K562 (cell line): ENCODE results near the gene OPRL1. TPM values are rescaled to one million over a fixed set of nuclear protein-coding genes. Genes with fewer than 3 reads are reported as not detected.
A peak's percentile ranks its signal among the peaks of the same experiment; 100 is the strongest.

ENCODE experiments used
- ATAC-seq: fragments of 200-7000 bp; cut with Tn5 transposase; 3 replicates; pipeline ENCODE4 v1.9.1; 2020; ENCODE audit warnings: moderate library complexity
- BruUV-seq: library from RNA; stranded (reverse); fragments of 400-500 nt; replicated peaks from 2 replicates; lab custom pipeline; 2021; lab: Mats Ljungman, UMichigan
- CTCF ChIA-PET: fragments of 300-600 bp; formaldehyde crosslinking; extraction: SDS; loops from one replicate; lab custom pipeline; 2021; ENCODE audit warnings: low intra/inter-chr PET ratio; lab: Yijun Ruan, JAX
- POLR2A ChIA-PET: fragments of 300-600, 350-650 bp; sonication (Branson Sonifier 250); formaldehyde crosslinking; extraction: SDS; loops from one replicate; lab custom pipeline; 2021; ENCODE audit warnings: antibody characterized with exemption, inconsistent platforms; lab: Yijun Ruan, JAX
- DNase-seq, 4 experiments: peaks; one replicate each; pipeline versions ENCODE4 v3.0.0 to v3.0.0-alpha.2; 2011 to 2018; ENCODE audit warnings: low spot score in 3 of 4, mixed read lengths in 3 of 4; ENCODE audit errors: extremely low read depth in 1 of 4
- FAIRE-seq: peaks from 2 replicates; lab custom pipeline; 2011; peaks lifted over from hg19 to GRCh38; lab: Jason Lieb, UNC
- H2AFZ ChIP-seq: 2 replicates; pipeline ENCODE4 v1.6.0; 2011; ENCODE audit warnings: low read depth, low read length, control low read depth, inconsistent platforms
- H3K27ac ChIP-seq: fragments of 200-600 bp; 3 replicates; pipeline ENCODE4 v1.8.0; 2011; ENCODE audit warnings: low read depth, mild to moderate bottlenecking, control low read depth, inconsistent platforms, low read length, moderate library complexity, mixed read lengths; ENCODE audit errors: extremely low read depth
- H3K27me3 ChIP-seq, 2 experiments: fragments of 300-600 bp in 1 of 2; 2 replicates in 1 of 2; 3 replicates in 1 of 2; pipeline versions ENCODE4 v1.6.0 to v1.8.0; 2011; ENCODE audit warnings: inconsistent platforms in 2 of 2, low read length in 2 of 2, mild to moderate bottlenecking in 1 of 2, mixed read lengths in 1 of 2, moderate library complexity in 1 of 2; ENCODE audit not compliant: control insufficient read depth in 2 of 2, insufficient read depth in 2 of 2
- H3K36me3 ChIP-seq: fragments of 300-600 bp; 3 replicates; pipeline ENCODE4 v1.8.0; 2011; ENCODE audit warnings: mild to moderate bottlenecking, low read length, inconsistent platforms; ENCODE audit not compliant: control insufficient read depth, insufficient read depth
- H3K4me1 ChIP-seq, 2 experiments: fragments of 200-600 bp in 1 of 2; replicated peaks in 1 of 2; 2 replicates in 1 of 2; 3 replicates in 1 of 2; pipeline versions ENCODE4 v1.5.1 to v1.8.0; 2011; ENCODE audit warnings: inconsistent platforms in 2 of 2, low read length in 2 of 2, mild to moderate bottlenecking in 1 of 2, mixed read lengths in 1 of 2, moderate library complexity in 1 of 2; ENCODE audit not compliant: control insufficient read depth in 2 of 2, insufficient read depth in 2 of 2
- H3K4me2 ChIP-seq: 2 replicates; pipeline ENCODE4 v1.6.1; 2011; ENCODE audit warnings: low read length, control low read depth, inconsistent platforms, mixed read lengths; ENCODE audit not compliant: insufficient read depth
- H3K4me3 ChIP-seq: fragments of 200-600 bp; sonication (generic), shearing (Covaris generic); 2 replicates; pipeline ENCODE4 v1.5.1; 2016; ENCODE audit warnings: control low read depth, inconsistent platforms
- H3K79me2 ChIP-seq: fragments of 200-600 bp; 3 replicates; pipeline ENCODE4 v1.8.0; 2011; ENCODE audit warnings: low read length, inconsistent platforms; ENCODE audit not compliant: control insufficient read depth, insufficient read depth
- H3K9ac ChIP-seq, 2 experiments: 2 replicates each; pipeline versions ENCODE4 v1.6.0 to v1.6.1; 2011; ENCODE audit warnings: low read depth in 2 of 2, low read length in 2 of 2, control low read depth in 1 of 2, inconsistent platforms in 1 of 2, mild to moderate bottlenecking in 1 of 2, mixed read lengths in 1 of 2; ENCODE audit not compliant: insufficient read depth in 1 of 2
- H3K9me1 ChIP-seq: one replicate; pipeline ENCODE4 v1.6.0; 2011; ENCODE audit warnings: inconsistent platforms, mild to moderate bottlenecking, low read length, moderate library complexity; ENCODE audit not compliant: control insufficient read depth, insufficient read depth
- H3K9me3 ChIP-seq: replicated peaks from 2 replicates; pipeline ENCODE4 v1.5.1; 2011; ENCODE audit warnings: low read depth, low read length, inconsistent platforms; ENCODE audit not compliant: control insufficient read depth, insufficient read depth
- H4K20me1 ChIP-seq: replicated peaks from 2 replicates; pipeline ENCODE4 v1.6.1; 2011; ENCODE audit warnings: low read length, inconsistent platforms, mixed read lengths; ENCODE audit not compliant: control insufficient read depth, insufficient read depth
- CTCF ChIP-seq, 3 experiments: IDR thresholded peaks in 2 of 3; conservative IDR thresholded peaks in 1 of 3; 2 replicates each; pipeline ENCODE4 v1.5.1; 2011 to 2012; ENCODE audit warnings: low read length in 3 of 3, mild to moderate bottlenecking in 3 of 3, control low read depth in 2 of 3, improper control_type of control experiment in 1 of 3, inconsistent platforms in 1 of 3, low read depth in 1 of 3, mixed read lengths in 1 of 3, moderate library complexity in 1 of 3; ENCODE audit not compliant: insufficient read depth in 2 of 3
- KHSRP ChIP-seq: fragments of 450-650 bp; IDR thresholded peaks from 2 replicates; pipeline ENCODE4 v1.6.1; 2017
- MYC ChIP-seq, 2 experiments: fragments of 250-450 bp in 1 of 2; sonication (Bioruptor Pico) in 1 of 2; IDR thresholded peaks; 2 replicates each; pipeline versions ENCODE4 v1.5.1 to v1.6.1; 2012 to 2021; ENCODE audit warnings: low read depth in 2 of 2, borderline replicate concordance in 1 of 2, improper control_type of control experiment in 1 of 2, low read length in 1 of 2, mild to moderate bottlenecking in 1 of 2, moderate library complexity in 1 of 2
- POLR2AphosphoS2 ChIP-seq: IDR thresholded peaks from 2 replicates; pipeline ENCODE4 v1.6.1; 2012; ENCODE audit warnings: low read length, improper control_type of control experiment
- RBM14 ChIP-seq: fragments of 200-400 bp; formaldehyde crosslinking; IDR thresholded peaks from 2 replicates; pipeline ENCODE4 v1.6.1; 2018; ENCODE audit warnings: low read depth, mild to moderate bottlenecking, low read length, moderate library complexity, borderline replicate concordance; ENCODE audit not compliant: insufficient read depth
- TGIF2 ChIP-seq: sonication (generic); formaldehyde crosslinking; IDR thresholded peaks from 2 replicates; pipeline ENCODE4 v1.8.1; 2022; ENCODE audit warnings: mild to moderate bottlenecking, missing genetic modification reagents, moderate library complexity
- WGBS: fragments of 100-300 bp; shearing (Covaris generic); methylation state at CpG from one replicate; pipeline ENCODE4 v1.1.6; 2016; ENCODE audit warnings: low coverage, mixed read lengths; ENCODE audit not compliant: insufficient coverage; ENCODE audit errors: missing lambda C conversion rate; 5-methylcytosine and 5-hydroxymethylcytosine counted together
- in situ Hi-C: fragments of 300-500 bp; cut with MboI; formaldehyde crosslinking; loops from 4 replicates; pipeline ENCODE4 v1.15.0; 2018; ENCODE audit warnings: inconsistent platforms, mixed read lengths
- intact Hi-C: fragments of 100-400 bp; cut with micrococcal nuclease; formaldehyde crosslinking; loops from 2 replicates; pipeline ENCODE4 v1.14.2; 2022
- polyA plus RNA-seq, 8 experiments: library from polyadenylated mRNA; depleted of rRNA in 4 of 8; stranded (reverse) in 5 of 8; unstranded in 3 of 8; fragments of >200 nt; fragmentation: Nextera tagmentation in 2 of 8; fragmentation: Illumina TruSeq in 1 of 8; extraction: Ambion mirVana in 2 of 8; extraction: Trizol in 1 of 8; gene quantifications; 2 replicates each; pipeline versions ENCODE4 v1.2.1 to v1.2.3, GENCODE V29; 2011 to 2014; ENCODE audit warnings: inconsistent platforms in 1 of 8, missing spikeins in 1 of 8
- total RNA-seq, 7 experiments: library from RNA; depleted of rRNA in 6 of 7; stranded (reverse); fragments of >200 nt in 6 of 7; fragmentation: Illumina TruSeq in 2 of 7; extraction: Trizol in 2 of 7; gene quantifications; 2 replicates each; pipeline versions ENCODE4 v1.2.1 to v1.2.3, GENCODE V29; 2011 to 2021; ENCODE audit warnings: low replicate concordance in 1 of 7

Gene OPRL1
- total and polyA plus RNA-seq, 9 of the 15 experiments (the other 6 are each of a cell fraction or from before 2014, with no cell fraction given), result 0.06 to 0.33 (median 0.11) TPM; not detected in 2

GRCh38 chr20:64130876-64131275, 51.0 kb downstream of the OPRL1 start:
- CTCF ChIA-PET, result no interaction called here

GRCh38 chr20:64131406-64131805, 51.5 kb downstream of the OPRL1 start:
- Histone ChIP-seq H3K4me3 (no peak overlapping the region), H3K79me2 (no peaks in the 10 kb centered on the region), H3K4me1 (no peaks in the 10 kb centered on the region; a peak in 1 of 5 replicates), H2AFZ (no peak overlapping the region), H3K27ac (no peak overlapping the region), H3K9ac (no peak overlapping the region), H3K4me2 (no peak overlapping the region), H3K27me3 (peaks cover 0 to 26% of the 10 kb centered on the region in 2 experiments; a peak in 3 of 5 replicates), H3K9me3 (no peaks in the 10 kb centered on the region), H3K9me1 (no peaks in the 10 kb centered on the region), H4K20me1 (no peaks in the 10 kb centered on the region), H3K36me3 (no peaks in the 10 kb centered on the region)
- CTCF ChIA-PET, result no interaction called here
- in situ Hi-C loops (no loop called here), intact Hi-C loops (no loop called here)
- no peak for DNase-seq
- WGBS, result 17% methylated on average over 4 of the region's 4 CpGs
- TF ChIP-seq TGIF2 (CRISPR knock-in tag) (no peak), CTCF (IDR thresholded peaks at IDR 0.05 in 2 of 3, conservative IDR thresholded peaks at IDR 0.05 in 1 of 3; ENCODE audit: insufficient read depth in 2 of 3, low read depth in 1 of 3, low read length in 3 of 3) (peak in 1 of 3 experiments; percentile 16; a peak in 1 of 6 replicates)
- no TSS peak for BruUV-seq
- POLR2A ChIA-PET, result no interaction called here
- ATAC-seq, result peak; percentile 64; the same call in 2 of the 3 replicates
- no peak for FAIRE-seq

More at GRCh38 chr20:64130876-64131275, 51.0 kb downstream of the OPRL1 start:
- Histone ChIP-seq H3K9ac (no peak overlapping the region), H2AFZ (no peak overlapping the region), H3K4me3 (no peak overlapping the region), H3K9me3 (no peaks in the 10 kb centered on the region), H4K20me1 (no peaks in the 10 kb centered on the region), H3K36me3 (no peaks in the 10 kb centered on the region), H3K27me3 (peaks cover 0 to 20% of the 10 kb centered on the region in 2 experiments; a peak in 3 of 5 replicates), H3K4me1 (no peaks in the 10 kb centered on the region; a peak in 1 of 5 replicates), H3K4me2 (no peak overlapping the region), H3K27ac (no peak overlapping the region), H3K79me2 (no peaks in the 10 kb centered on the region), H3K9me1 (no peaks in the 10 kb centered on the region)
- no TSS peak for BruUV-seq
- POLR2A ChIA-PET, result no interaction called here
- ATAC-seq (no peak), FAIRE-seq (no peak), DNase-seq (no peak)
- in situ Hi-C loops, result no loop called here
- TF ChIP-seq RBM14 (no peak), POLR2AphosphoS2 (no peak), MYC (IDR thresholded peaks at IDR 0.05; ENCODE audit: low read depth, low read length) (no peak), MYC (CRISPR knock-in tag; IDR thresholded peaks at IDR 0.05; ENCODE audit: borderline replicate concordance, low read depth) (no peak), KHSRP (no peak)
- 3% methylated on average over 10 of the region's 10 CpGs for WGBS
- intact Hi-C loops, result no loop called here
